GM12878 (cell line): ENCODE measurements around the gene AGBL4. TPM values are rescaled to one million over a fixed set of nuclear protein-coding genes. Genes with fewer than 3 reads are reported as not detected.

Experiments used
- ATAC-seq: fragments of 200-7000 bp; cut with Tn5 transposase; 3 replicates; pipeline ENCODE4 v1.9.1; 2020; ENCODE audit warnings: mild to moderate bottlenecking, moderate library complexity
- BruUV-seq: library from RNA; stranded (reverse); fragments of 400-500 nt; replicated peaks from 2 replicates; lab custom pipeline; 2021; lab: Mats Ljungman, UMichigan
- CTCF ChIA-PET: fragments of 300-600 bp; sonication (Branson Sonifier 250); formaldehyde crosslinking; extraction: SDS; loops from one replicate; lab custom pipeline; 2021; ENCODE audit warnings: inconsistent platforms; lab: Yijun Ruan, JAX
- POLR2A ChIA-PET: fragments of 350-600 bp; formaldehyde crosslinking; extraction: SDS; loops from one replicate; lab custom pipeline; 2021; ENCODE audit warnings: inconsistent platforms; lab: Charles Lee
- RAD21 ChIA-PET: fragments of 300-600 bp; sonication (Branson Sonifier 250); formaldehyde crosslinking; loops from one replicate; lab custom pipeline; 2023; ENCODE audit warnings: antibody characterized with exemption; ENCODE audit not compliant: unreplicated experiment; lab: Charles Lee
- SMC1A ChIA-PET: fragments of 300-600 bp; sonication (Branson Sonifier 250); formaldehyde crosslinking; loops from one replicate; lab custom pipeline; 2023; ENCODE audit not compliant: unreplicated experiment, uncharacterized antibody; lab: Charles Lee
- DNase-seq: peaks from one replicate; pipeline ENCODE4 v3.0.0-alpha.2; 2011; ENCODE audit warnings: low read depth, low spot score
- FAIRE-seq: peaks from 3 replicates; lab custom pipeline; 2011; peaks lifted over from hg19 to GRCh38; lab: Jason Lieb, UNC
- H2AFZ ChIP-seq: 2 replicates; pipeline ENCODE4 v1.6.0; 2011; ENCODE audit warnings: low read depth, low read length, control low read depth; ENCODE audit not compliant: control insufficient read depth
- H3K27ac ChIP-seq: 2 replicates; pipeline ENCODE4 v1.5.1; 2011; ENCODE audit warnings: control low read depth; ENCODE audit not compliant: control insufficient read depth, insufficient read depth
- H3K27me3 ChIP-seq, 2 experiments: replicated peaks in 1 of 2; 2 replicates each; pipeline versions ENCODE4 v1.6.0 to v1.6.1; 2011; ENCODE audit warnings: low read length in 1 of 2; ENCODE audit not compliant: control insufficient read depth in 2 of 2, insufficient read depth in 2 of 2
- H3K36me3 ChIP-seq, 2 experiments: 2 replicates each; pipeline ENCODE4 v1.5.1; 2011; ENCODE audit warnings: low read length in 1 of 2; ENCODE audit not compliant: control insufficient read depth in 2 of 2, insufficient read depth in 2 of 2
- H3K4me1 ChIP-seq: 2 replicates; pipeline ENCODE4 v1.6.1; 2011; ENCODE audit warnings: mild to moderate bottlenecking, low read length, moderate library complexity, mixed read lengths; ENCODE audit not compliant: control insufficient read depth, insufficient read depth
- H3K4me2 ChIP-seq: 2 replicates; pipeline ENCODE4 v1.6.0; 2011; ENCODE audit warnings: control low read depth; ENCODE audit not compliant: control insufficient read depth, insufficient read depth
- H3K4me3 ChIP-seq: fragments of 200-600 bp; sonication (generic); 2 replicates; pipeline ENCODE4 v1.5.1; 2016
- H3K79me2 ChIP-seq: 2 replicates; pipeline ENCODE4 v1.6.0; 2011; ENCODE audit warnings: low read length; ENCODE audit not compliant: control insufficient read depth, insufficient read depth
- H3K9ac ChIP-seq: 2 replicates; pipeline ENCODE4 v1.8.0; 2011; ENCODE audit warnings: low read length, control low read depth, mixed read lengths; ENCODE audit not compliant: control insufficient read depth, insufficient read depth
- H3K9me3 ChIP-seq: replicated peaks from 3 replicates; pipeline ENCODE4 v1.5.1; 2011; ENCODE audit warnings: mild to moderate bottlenecking, low read length; ENCODE audit not compliant: control insufficient read depth, insufficient read depth
- H4K20me1 ChIP-seq: 2 replicates; pipeline ENCODE4 v1.6.0; 2011; ENCODE audit not compliant: control insufficient read depth, insufficient read depth
- BACH1 ChIP-seq: fragments of 450-650 bp; IDR thresholded peaks from 2 replicates; pipeline ENCODE4 v1.6.1; 2017; ENCODE audit warnings: mild to moderate bottlenecking, borderline replicate concordance
- CBX5 ChIP-seq: sonication (generic); IDR thresholded peaks from 2 replicates; pipeline ENCODE4 v1.6.1; 2016; ENCODE audit warnings: low read depth, moderate library complexity, mild to moderate bottlenecking, inconsistent platforms
- FOXK2 ChIP-seq: fragments of 450-650 bp; IDR thresholded peaks from 2 replicates; pipeline ENCODE4 v1.6.1; 2017; ENCODE audit warnings: mild to moderate bottlenecking, moderate library complexity
- IKZF1 ChIP-seq: fragments of 450-650 bp; conservative IDR thresholded peaks from 2 replicates; pipeline ENCODE4 v1.6.1; 2017; ENCODE audit warnings: antibody characterized with exemption, mild to moderate bottlenecking
- KLF5 ChIP-seq: fragments of 450-650 bp; IDR thresholded peaks from 2 replicates; pipeline ENCODE4 v1.6.1; 2014; ENCODE audit warnings: mild to moderate bottlenecking; ENCODE audit not compliant: partially characterized antibody
- MEF2A ChIP-seq: IDR thresholded peaks from 2 replicates; pipeline ENCODE4 v1.6.1; 2011; ENCODE audit warnings: low read depth, mild to moderate bottlenecking, low read length, moderate library complexity; ENCODE audit not compliant: insufficient read depth
- NFIC ChIP-seq: IDR thresholded peaks from 2 replicates; pipeline ENCODE4 v1.6.1; 2012; ENCODE audit warnings: low read depth, mild to moderate bottlenecking, inconsistent platforms, low read length, moderate library complexity
- RAD21 ChIP-seq: IDR thresholded peaks from 2 replicates; pipeline ENCODE4 v1.6.1; 2011; ENCODE audit warnings: mild to moderate bottlenecking, low read depth, low read length, moderate library complexity; ENCODE audit not compliant: insufficient read depth
- RBBP5 ChIP-seq: fragments of 200-600 bp; sonication (generic); conservative IDR thresholded peaks from 2 replicates; pipeline ENCODE4 v1.6.1; 2016
- STAT1 ChIP-seq: fragments of 450-650 bp; conservative IDR thresholded peaks from 2 replicates; pipeline ENCODE4 v1.6.1; 2014; ENCODE audit warnings: antibody characterized with exemption, mild to moderate bottlenecking
- in situ Hi-C: fragments of 300-500 bp; cut with MboI; formaldehyde crosslinking; loops from 9 replicates; pipeline ENCODE4 v1.14.3; 2018; ENCODE audit warnings: mixed read lengths
- intact Hi-C: fragments of 100-400 bp; cut with micrococcal nuclease; formaldehyde crosslinking; loops from one replicate; pipeline ENCODE4 v1.14.2; 2022; ENCODE audit not compliant: unreplicated experiment
- polyA plus RNA-seq, 11 experiments: library from polyadenylated mRNA; depleted of rRNA in 4 of 11; unstranded in 6 of 11; stranded (reverse) in 5 of 11; fragments of >200 nt; fragmentation: Nextera tagmentation in 4 of 11; fragmentation: Illumina TruSeq in 1 of 11; extraction: Ambion mirVana in 4 of 11; extraction: Trizol in 1 of 11; gene quantifications; 1 replicate in 1 of 11; 2 replicates in 10 of 11; pipeline versions ENCODE4 v1.2.1 to v1.2.3, GENCODE V29; 2011 to 2016; ENCODE audit warnings: inconsistent platforms in 2 of 11, missing spikeins in 2 of 11, low read depth in 1 of 11
- total RNA-seq, 4 experiments: library from RNA; depleted of rRNA in 3 of 4; stranded (reverse); fragments of >200 nt in 3 of 4; fragmentation: Illumina TruSeq in 1 of 4; extraction: Trizol in 1 of 4; gene quantifications; 2 replicates each; pipeline versions ENCODE4 v1.2.1 to v1.2.3, GENCODE V29; 2013 to 2021
- TF ChIP-seq, protein P1 (sequence below): IDR thresholded peaks from 2 replicates; pipeline ENCODE4 v1.6.1; 2011; ENCODE audit warnings: low read depth, mild to moderate bottlenecking, low read length, moderate library complexity, borderline replicate concordance; ENCODE audit errors: extremely low read depth
- TF ChIP-seq, protein P2 (sequence below): IDR thresholded peaks from 2 replicates; pipeline ENCODE4 v1.6.1; 2011; ENCODE audit warnings: low read depth, low read length, improper control_type of control experiment, borderline replicate concordance
- TF ChIP-seq, protein P3 (sequence below): fragments of 450-650 bp; IDR thresholded peaks from 2 replicates; pipeline ENCODE4 v1.6.1; 2017; ENCODE audit warnings: mild to moderate bottlenecking, moderate library complexity

The AGBL4 gene
- total and polyA plus RNA-seq, 10 of the 15 experiments (the other 5 are each of a cell fraction or from before 2014, with no cell fraction given) = 0.31 TPM; not detected in 9

DNA sequence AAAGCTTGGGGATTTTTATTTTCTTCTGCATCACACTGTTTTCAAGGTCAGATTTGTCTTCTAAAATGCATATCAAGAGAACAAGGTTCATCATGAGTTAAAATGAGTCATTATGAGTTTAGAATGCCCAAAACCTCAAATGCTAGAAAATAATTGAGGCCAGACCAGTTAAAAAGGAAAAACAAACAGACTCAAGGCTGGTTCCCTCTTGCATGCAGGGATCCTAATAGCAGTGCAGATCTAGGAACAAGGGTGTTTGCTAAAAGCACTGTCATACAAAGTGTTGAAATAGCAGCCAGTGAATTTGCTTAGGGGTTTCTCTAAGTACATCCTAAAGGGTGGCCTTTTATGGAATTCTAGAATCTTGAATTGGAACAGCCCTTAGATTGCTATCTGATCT, 1262.3 kb downstream of the AGBL4 start:
- DNase-seq (no peak), FAIRE-seq (no peak), ATAC-seq (no peak)
- no peaks in the 10 kb centered on the region for H3K79me2 ChIP-seq
- no TSS peak for BruUV-seq
- no peaks in the 10 kb centered on the region for H4K20me1 ChIP-seq
- intact Hi-C loops = no loop called here
- no peak overlapping the region for H2AFZ ChIP-seq
- H3K4me1 ChIP-seq = no peaks in the 10 kb centered on the region
- ChIA-PET CTCF (no interaction called here), RAD21 (no interaction called here), SMC1A (interaction anchor here (0.6 kb wide), 1 partner anchor 90 kb away, joined by 3 read pairs; no protein-coding TSS in a partner anchor), POLR2A (no interaction called here)
- H3K9me3 ChIP-seq = no peaks in the 10 kb centered on the region
- no peak overlapping the region for H3K27ac ChIP-seq
- in situ Hi-C loops = no loop called here
- no peak for TF ChIP-seq FOXK2
- no peak for TF ChIP-seq NFIC
- TF ChIP-seq, protein P1, sequence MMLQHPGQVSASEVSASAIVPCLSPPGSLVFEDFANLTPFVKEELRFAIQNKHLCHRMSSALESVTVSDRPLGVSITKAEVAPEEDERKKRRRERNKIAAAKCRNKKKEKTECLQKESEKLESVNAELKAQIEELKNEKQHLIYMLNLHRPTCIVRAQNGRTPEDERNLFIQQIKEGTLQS = no peak
- TF ChIP-seq KLF5 = no peak
- no peak for TF ChIP-seq RBBP5
- TF ChIP-seq, protein P2, sequence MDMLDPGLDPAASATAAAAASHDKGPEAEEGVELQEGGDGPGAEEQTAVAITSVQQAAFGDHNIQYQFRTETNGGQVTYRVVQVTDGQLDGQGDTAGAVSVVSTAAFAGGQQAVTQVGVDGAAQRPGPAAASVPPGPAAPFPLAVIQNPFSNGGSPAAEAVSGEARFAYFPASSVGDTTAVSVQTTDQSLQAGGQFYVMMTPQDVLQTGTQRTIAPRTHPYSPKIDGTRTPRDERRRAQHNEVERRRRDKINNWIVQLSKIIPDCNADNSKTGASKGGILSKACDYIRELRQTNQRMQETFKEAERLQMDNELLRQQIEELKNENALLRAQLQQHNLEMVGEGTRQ = no peak
- TF ChIP-seq, protein P3, sequence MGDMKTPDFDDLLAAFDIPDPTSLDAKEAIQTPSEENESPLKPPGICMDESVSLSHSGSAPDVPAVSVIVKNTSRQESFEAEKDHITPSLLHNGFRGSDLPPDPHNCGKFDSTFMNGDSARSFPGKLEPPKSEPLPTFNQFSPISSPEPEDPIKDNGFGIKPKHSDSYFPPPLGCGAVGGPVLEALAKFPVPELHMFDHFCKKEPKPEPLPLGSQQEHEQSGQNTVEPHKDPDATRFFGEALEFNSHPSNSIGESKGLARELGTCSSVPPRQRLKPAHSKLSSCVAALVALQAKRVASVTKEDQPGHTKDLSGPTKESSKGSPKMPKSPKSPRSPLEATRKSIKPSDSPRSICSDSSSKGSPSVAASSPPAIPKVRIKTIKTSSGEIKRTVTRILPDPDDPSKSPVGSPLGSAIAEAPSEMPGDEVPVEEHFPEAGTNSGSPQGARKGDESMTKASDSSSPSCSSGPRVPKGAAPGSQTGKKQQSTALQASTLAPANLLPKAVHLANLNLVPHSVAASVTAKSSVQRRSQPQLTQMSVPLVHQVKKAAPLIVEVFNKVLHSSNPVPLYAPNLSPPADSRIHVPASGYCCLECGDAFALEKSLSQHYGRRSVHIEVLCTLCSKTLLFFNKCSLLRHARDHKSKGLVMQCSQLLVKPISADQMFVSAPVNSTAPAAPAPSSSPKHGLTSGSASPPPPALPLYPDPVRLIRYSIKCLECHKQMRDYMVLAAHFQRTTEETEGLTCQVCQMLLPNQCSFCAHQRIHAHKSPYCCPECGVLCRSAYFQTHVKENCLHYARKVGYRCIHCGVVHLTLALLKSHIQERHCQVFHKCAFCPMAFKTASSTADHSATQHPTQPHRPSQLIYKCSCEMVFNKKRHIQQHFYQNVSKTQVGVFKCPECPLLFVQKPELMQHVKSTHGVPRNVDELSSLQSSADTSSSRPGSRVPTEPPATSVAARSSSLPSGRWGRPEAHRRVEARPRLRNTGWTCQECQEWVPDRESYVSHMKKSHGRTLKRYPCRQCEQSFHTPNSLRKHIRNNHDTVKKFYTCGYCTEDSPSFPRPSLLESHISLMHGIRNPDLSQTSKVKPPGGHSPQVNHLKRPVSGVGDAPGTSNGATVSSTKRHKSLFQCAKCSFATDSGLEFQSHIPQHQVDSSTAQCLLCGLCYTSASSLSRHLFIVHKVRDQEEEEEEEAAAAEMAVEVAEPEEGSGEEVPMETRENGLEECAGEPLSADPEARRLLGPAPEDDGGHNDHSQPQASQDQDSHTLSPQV = no peak
- TF ChIP-seq CBX5 = no peak
- TF ChIP-seq BACH1 = no peak
- TF ChIP-seq MEF2A = no peak
- no peak for TF ChIP-seq IKZF1
- TF ChIP-seq RAD21 = no peak
- no peak for TF ChIP-seq STAT1
- no peak overlapping the region for H3K4me3 ChIP-seq
- no peak overlapping the region for H3K4me2 ChIP-seq
- H3K27me3 ChIP-seq = no peaks in the 10 kb centered on the region; a peak in 1 of 4 replicates
- H3K36me3 ChIP-seq = no peaks in the 10 kb centered on the region
- H3K9ac ChIP-seq = no peak overlapping the region
